Bronchus fibroblast of lung (primary cell): ENCODE data around the gene PMCH. TPM values are rescaled to one million over a fixed set of nuclear protein-coding genes. Genes with fewer than 3 reads are reported as not detected.

Source experiments
- total RNA-seq: library from RNA; depleted of rRNA; stranded (reverse); fragments of >200 nt; gene quantifications from 2 replicates; pipeline ENCODE4 v1.2.3, GENCODE V29; 2015

The PMCH gene, protein sequence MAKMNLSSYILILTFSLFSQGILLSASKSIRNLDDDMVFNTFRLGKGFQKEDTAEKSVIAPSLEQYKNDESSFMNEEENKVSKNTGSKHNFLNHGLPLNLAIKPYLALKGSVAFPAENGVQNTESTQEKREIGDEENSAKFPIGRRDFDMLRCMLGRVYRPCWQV
- not detected in 2 replicates for total RNA-seq

DNA sequence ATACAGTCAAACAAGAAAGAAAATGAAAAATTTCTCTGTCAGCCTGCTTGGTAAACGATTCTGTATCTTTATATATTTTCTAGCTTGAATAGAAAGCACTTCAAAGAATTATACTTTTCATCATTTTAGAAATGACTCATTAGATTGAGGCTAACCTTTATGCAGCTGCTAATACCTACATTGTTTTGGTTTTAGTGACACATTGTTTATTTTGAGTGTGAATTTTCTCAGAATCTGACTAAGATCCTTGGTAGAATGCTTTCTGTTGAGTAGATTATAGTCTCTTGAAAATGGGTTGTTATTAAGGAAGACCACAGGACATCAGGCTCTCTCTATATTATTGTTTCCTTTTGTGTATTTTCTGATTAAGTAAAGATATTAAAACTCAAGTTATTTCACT, at the start of gene PMCH:
Gene PMCH, minus strand, starts transcription at position 45 of the 400 bp plus-strand sequence. CDS start 63 bp downstream, outside the sequence.

Other genes starting within 250 kb of the PMCH start
- gene WASHC3, start 135.8 kb downstream of the PMCH start, total RNA-seq, result 67.9 and 77.0 TPM in 2 replicates
- 56.2 and 59.2 TPM in 2 replicates for gene NUP37, start 77.7 kb downstream of the PMCH start, total RNA-seq
- 11.1 and 19.5 TPM in 2 replicates for gene PARPBP, start 77.7 kb downstream of the PMCH start, total RNA-seq